HCT116 (cell line): ENCODE measurements around the gene GPS2.

ENCODE experiments used
- CBX3 ChIP-seq: IDR thresholded peaks from 2 replicates; pipeline ENCODE4 v1.6.1; 2012; ENCODE audit warnings: low read depth
- CTCF ChIP-seq, 3 experiments: fragments of 200-600 bp in 1 of 3; sonication (generic) in 1 of 3; IDR thresholded peaks in 2 of 3; conservative IDR thresholded peaks in 1 of 3; 2 replicates each; pipeline ENCODE4 v1.5.1; 2012 to 2017; ENCODE audit warnings: low read depth in 2 of 3, low read length in 2 of 3, antibody characterized with exemption in 1 of 3, borderline replicate concordance in 1 of 3, control low read depth in 1 of 3, mild to moderate bottlenecking in 1 of 3, mixed read lengths in 1 of 3, mixed run types in 1 of 3, moderate library complexity in 1 of 3; ENCODE audit not compliant: insufficient read depth in 1 of 3
- EGR1 ChIP-seq: IDR thresholded peaks from 2 replicates; pipeline ENCODE4 v1.6.1; 2012; ENCODE audit warnings: low read depth
- ELF1 ChIP-seq: IDR thresholded peaks from 2 replicates; pipeline ENCODE4 v1.6.1; 2012; ENCODE audit warnings: low read depth, borderline replicate concordance
- EZH2 ChIP-seq: fragments of 200-600 bp; sonication (generic); IDR thresholded peaks from 2 replicates; pipeline ENCODE4 v1.6.1; 2017; ENCODE audit warnings: antibody characterized with exemption, mixed run types
- EZH2phosphoT487 ChIP-seq: fragments of 200-600 bp; IDR thresholded peaks from 2 replicates; pipeline ENCODE4 v1.6.1; 2018; ENCODE audit warnings: antibody characterized with exemption, borderline replicate concordance
- POLR2A ChIP-seq: IDR thresholded peaks from 2 replicates; pipeline ENCODE4 v1.7.0; 2011; ENCODE audit warnings: borderline replicate concordance; ENCODE audit not compliant: insufficient read depth, insufficient read length; ENCODE audit errors: extremely low read depth
- POLR2AphosphoS5 ChIP-seq: IDR thresholded peaks from 2 replicates; pipeline ENCODE4 v1.6.1; 2011; ENCODE audit warnings: mild to moderate bottlenecking, low read depth, low read length, moderate library complexity
- RAD21 ChIP-seq: IDR thresholded peaks from 2 replicates; pipeline ENCODE4 v1.6.1; 2012; ENCODE audit warnings: low read depth, mild to moderate bottlenecking
- SIN3A ChIP-seq: IDR thresholded peaks from 2 replicates; pipeline ENCODE4 v1.6.1; 2012; ENCODE audit warnings: low read depth
- TCF7L2 ChIP-seq: IDR thresholded peaks from 2 replicates; pipeline ENCODE4 v1.7.0; 2011; ENCODE audit warnings: borderline replicate concordance, inconsistent platforms; ENCODE audit not compliant: insufficient read depth, insufficient read length; ENCODE audit errors: extremely low read depth
- ZBTB33 ChIP-seq: IDR thresholded peaks from 2 replicates; pipeline ENCODE4 v1.6.1; 2011; ENCODE audit warnings: mild to moderate bottlenecking, low read length, moderate library complexity; ENCODE audit not compliant: insufficient replicate concordance; ENCODE audit errors: extremely low read depth
- ZFX ChIP-seq: fragments of 450-650 bp; IDR thresholded peaks from 2 replicates; pipeline ENCODE4 v1.6.1; 2017
- TF ChIP-seq, protein P1 (sequence below): IDR thresholded peaks from 2 replicates; pipeline ENCODE4 v1.6.1; 2012

DNA sequence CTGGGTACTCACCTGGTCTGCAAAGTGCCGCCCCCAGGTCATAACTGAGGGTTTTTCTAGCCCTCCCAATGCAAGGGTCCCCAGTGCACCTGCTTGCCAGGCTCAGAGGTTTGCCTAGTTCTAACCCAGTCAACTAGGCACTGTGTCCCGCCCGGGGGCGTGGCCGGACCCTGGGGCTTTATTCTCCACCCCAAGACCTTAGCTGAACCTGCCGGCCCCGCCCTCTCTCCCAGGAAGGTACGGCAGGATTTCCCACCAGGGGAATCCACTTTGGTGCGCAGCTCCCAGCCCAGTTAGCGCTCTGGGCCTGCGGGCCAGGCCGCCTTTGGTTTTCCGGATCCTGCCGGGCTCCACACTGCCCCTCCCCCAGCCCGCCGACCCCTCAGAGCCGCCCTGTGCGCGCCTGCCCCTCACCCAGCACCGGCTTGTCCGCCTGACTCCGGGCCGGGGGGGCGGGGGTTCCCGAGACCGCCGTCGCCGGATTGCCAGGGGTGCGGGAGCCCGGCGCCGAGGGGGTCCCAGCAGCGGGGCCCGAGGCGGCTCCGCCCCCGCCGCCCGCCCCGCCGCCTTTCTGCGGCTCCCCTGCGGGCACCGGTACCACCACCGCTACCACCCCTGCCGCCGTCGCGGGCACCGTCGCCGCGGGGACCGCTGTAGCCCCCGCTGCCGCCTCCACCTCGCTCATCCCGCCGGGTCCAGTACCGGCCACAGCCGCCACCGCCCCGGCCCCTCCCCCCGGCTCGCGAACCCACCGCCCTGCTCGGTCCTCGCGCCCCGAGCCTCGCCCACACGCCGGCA is 21.1 kb downstream of the GPS2 start:
- no peak for TF ChIP-seq CBX3
- no peak for TF ChIP-seq TCF7L2
- TF ChIP-seq EGR1: no peak
- TF ChIP-seq CTCF (IDR thresholded peaks at IDR 0.05 in 2 of 3, conservative IDR thresholded peaks at IDR 0.05 in 1 of 3; ENCODE audit: borderline replicate concordance in 1 of 3, insufficient read depth in 1 of 3, low read depth in 2 of 3, low read length in 2 of 3): no peak
- TF ChIP-seq RAD21: no peak
- TF ChIP-seq ZFX: no peak
- no peak for TF ChIP-seq EZH2
- TF ChIP-seq, protein P1, sequence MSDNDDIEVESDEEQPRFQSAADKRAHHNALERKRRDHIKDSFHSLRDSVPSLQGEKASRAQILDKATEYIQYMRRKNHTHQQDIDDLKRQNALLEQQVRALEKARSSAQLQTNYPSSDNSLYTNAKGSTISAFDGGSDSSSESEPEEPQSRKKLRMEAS: no peak
- no peak for TF ChIP-seq POLR2A
- no peak for TF ChIP-seq ZBTB33
- no peak for TF ChIP-seq POLR2AphosphoS5
- TF ChIP-seq ELF1: no peak
- no peak for TF ChIP-seq SIN3A
- no peak for TF ChIP-seq EZH2phosphoT487
